Uterus (tissue), 4 donors: Measurements from ENCODE around the gene SCRN2. TPM values are rescaled to one million over a fixed set of nuclear protein-coding genes. Genes with fewer than 3 reads are reported as not detected.

Experiments used
- DNase-seq, 2 donors: peaks; one replicate each; pipeline ENCODE4 v3.0.0-alpha.2; 2019 to 2020
- H3K27ac ChIP-seq, 2 donors: fragments of 200-600 bp; sonication (generic); 1 replicate in 1 of 2; 2 replicates in 1 of 2; pipeline ENCODE4 v1.5.1; 2016 to 2018
- H3K27me3 ChIP-seq, 2 donors: fragments of 200-600 bp; sonication (generic); one replicate each; pipeline ENCODE4 v1.5.1; 2018 to 2019; ENCODE audit warnings: control low read depth in 1 of 2
- H3K36me3 ChIP-seq, 2 donors: fragments of 200-600 bp; sonication (generic); one replicate each; pipeline ENCODE4 v1.5.1; 2019; ENCODE audit warnings: control low read depth in 1 of 2
- H3K4me1 ChIP-seq, 2 donors: fragments of 200-600 bp; sonication (generic); one replicate each; pipeline ENCODE4 v1.5.1; 2018 to 2019; ENCODE audit warnings: control low read depth in 1 of 2
- H3K4me3 ChIP-seq, 2 donors: fragments of 200-600 bp; sonication (generic); 1 replicate in 1 of 2; 2 replicates in 1 of 2; pipeline ENCODE4 v1.5.1; 2018 to 2019; ENCODE audit warnings: mild to moderate bottlenecking in 1 of 2
- H3K9me3 ChIP-seq, 2 donors: fragments of 200-600 bp; sonication (generic); one replicate each; pipeline ENCODE4 v1.5.1; 2019; ENCODE audit warnings: control low read depth in 1 of 2
- POLR2A ChIP-seq, 2 donors: fragments of 450-650 bp; IDR thresholded peaks; one replicate each; pipeline ENCODE4 v1.6.1; 2016; ENCODE audit warnings: antibody characterized with exemption in 2 of 2, mild to moderate bottlenecking in 1 of 2, moderate library complexity in 1 of 2
- intact Hi-C: fragments of 100-400 bp; cut with DNase I; formaldehyde crosslinking; loops from one replicate; pipeline ENCODE4 v1.15.1; 2023; ENCODE audit warnings: low total_unique reads
- total RNA-seq, 4 donors: library from RNA; depleted of rRNA in 3 of 4; stranded (reverse); fragments of >200 nt in 3 of 4; gene quantifications; one replicate each; pipeline versions ENCODE4 v1.1.0 to v1.2.4, GENCODE V29; 2014 to 2023
- TF ChIP-seq, protein P1 (sequence below), 4 experiments: fragments of 200-600 bp in 2 of 4; fragments of 450-650 bp in 2 of 4; sonication (generic) in 2 of 4; IDR thresholded peaks; one replicate each; pipeline ENCODE4 v1.5.1; 2016 to 2019; ENCODE audit warnings: antibody characterized with exemption in 4 of 4, mild to moderate bottlenecking in 2 of 4, moderate library complexity in 1 of 4
- donor health status: DM: yes; HTN: yes; CAD: no.

Gene SCRN2
- total RNA-seq, 4 donors from 2014 or later = 12.4 to 80.7 (median 39.8) TPM

DNA sequence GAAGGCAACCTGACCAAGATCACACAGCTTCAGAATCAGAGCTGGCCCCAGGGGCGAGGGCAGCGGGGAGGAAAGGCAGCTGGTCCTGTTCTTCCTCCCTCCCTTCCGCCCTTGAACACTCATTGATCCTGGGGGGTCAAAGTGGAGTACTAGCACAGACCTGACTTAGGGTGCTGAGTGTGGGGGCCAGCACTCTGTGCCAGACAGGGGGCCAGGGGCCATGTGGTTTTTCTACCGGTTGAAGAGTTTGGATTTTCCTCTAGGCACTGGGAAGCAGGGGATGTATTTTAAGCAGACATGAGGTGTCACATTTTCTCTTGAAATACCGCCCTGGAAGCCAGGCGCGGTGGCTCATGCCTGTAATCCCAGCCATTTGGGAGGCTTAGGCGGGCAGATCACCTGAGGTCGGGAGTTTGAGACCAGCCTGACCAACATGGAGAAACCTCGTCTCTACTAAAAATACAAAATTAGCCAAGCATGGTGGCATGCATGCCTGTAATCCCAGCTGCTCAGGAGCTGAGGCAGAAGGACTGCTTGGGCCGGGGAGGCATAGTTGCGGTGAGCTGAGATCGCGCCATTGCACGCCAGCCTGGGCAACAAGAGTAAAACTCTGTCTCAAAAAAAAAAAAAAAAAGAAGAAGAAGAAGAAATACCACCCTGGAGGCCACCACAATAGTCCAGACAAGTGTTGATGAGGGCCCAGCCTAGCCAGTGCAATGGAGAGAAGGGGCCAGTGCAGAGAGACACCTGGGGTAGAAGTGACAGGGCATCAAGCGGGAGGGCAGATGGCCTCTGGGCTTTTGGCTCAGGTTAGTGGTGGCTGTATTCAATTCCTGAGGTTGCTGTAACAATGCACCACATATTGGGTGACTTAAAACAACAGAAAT is 34.8 kb downstream of the SCRN2 start:
- Histone ChIP-seq H3K9me3 (no peaks in the 10 kb centered on the region), H3K4me1 (no peaks in the 10 kb centered on the region), H3K4me3 (no peak overlapping the region), H3K36me3 (no peaks in the 10 kb centered on the region), H3K27me3 (no peaks in the 10 kb centered on the region), H3K27ac (no peak overlapping the region)
- TF ChIP-seq, protein P1, sequence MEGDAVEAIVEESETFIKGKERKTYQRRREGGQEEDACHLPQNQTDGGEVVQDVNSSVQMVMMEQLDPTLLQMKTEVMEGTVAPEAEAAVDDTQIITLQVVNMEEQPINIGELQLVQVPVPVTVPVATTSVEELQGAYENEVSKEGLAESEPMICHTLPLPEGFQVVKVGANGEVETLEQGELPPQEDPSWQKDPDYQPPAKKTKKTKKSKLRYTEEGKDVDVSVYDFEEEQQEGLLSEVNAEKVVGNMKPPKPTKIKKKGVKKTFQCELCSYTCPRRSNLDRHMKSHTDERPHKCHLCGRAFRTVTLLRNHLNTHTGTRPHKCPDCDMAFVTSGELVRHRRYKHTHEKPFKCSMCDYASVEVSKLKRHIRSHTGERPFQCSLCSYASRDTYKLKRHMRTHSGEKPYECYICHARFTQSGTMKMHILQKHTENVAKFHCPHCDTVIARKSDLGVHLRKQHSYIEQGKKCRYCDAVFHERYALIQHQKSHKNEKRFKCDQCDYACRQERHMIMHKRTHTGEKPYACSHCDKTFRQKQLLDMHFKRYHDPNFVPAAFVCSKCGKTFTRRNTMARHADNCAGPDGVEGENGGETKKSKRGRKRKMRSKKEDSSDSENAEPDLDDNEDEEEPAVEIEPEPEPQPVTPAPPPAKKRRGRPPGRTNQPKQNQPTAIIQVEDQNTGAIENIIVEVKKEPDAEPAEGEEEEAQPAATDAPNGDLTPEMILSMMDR (IDR thresholded peaks at IDR 0.05) = no peak
- TF ChIP-seq POLR2A (IDR thresholded peaks at IDR 0.05) = no peak
- DNase-seq = no peak
- intact Hi-C loops = no loop called here

DNA sequence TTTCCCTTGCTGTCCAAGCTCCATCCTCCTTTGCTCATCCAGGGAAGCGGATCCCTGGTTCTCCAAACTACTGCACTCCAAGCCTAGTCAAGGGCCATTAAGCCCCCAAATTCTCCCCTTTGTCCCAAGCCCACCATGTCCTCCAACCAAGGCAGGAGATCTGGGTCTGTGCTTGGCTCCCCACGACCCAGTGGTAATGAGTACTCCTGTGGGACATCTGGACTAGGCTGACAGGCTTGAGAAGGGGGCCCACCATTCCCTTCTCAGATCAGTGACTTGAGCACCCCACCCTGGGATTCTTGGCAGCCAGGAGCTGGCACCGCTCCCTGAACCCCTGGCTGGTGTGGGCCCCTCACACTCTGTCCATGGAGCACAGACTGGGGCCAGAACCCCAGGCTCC is 36.6 kb downstream of the SCRN2 start:
- DNase-seq = no peak
- no peak for TF ChIP-seq POLR2A (IDR thresholded peaks at IDR 0.05)
- TF ChIP-seq, protein P1 (IDR thresholded peaks at IDR 0.05) = no peak
- Histone ChIP-seq H3K36me3 (no peaks in the 10 kb centered on the region), H3K4me3 (no peak overlapping the region), H3K4me1 (no peaks in the 10 kb centered on the region), H3K9me3 (no peaks in the 10 kb centered on the region), H3K27me3 (no peaks in the 10 kb centered on the region), H3K27ac (no peak overlapping the region)
- intact Hi-C loops = no loop called here

DNA sequence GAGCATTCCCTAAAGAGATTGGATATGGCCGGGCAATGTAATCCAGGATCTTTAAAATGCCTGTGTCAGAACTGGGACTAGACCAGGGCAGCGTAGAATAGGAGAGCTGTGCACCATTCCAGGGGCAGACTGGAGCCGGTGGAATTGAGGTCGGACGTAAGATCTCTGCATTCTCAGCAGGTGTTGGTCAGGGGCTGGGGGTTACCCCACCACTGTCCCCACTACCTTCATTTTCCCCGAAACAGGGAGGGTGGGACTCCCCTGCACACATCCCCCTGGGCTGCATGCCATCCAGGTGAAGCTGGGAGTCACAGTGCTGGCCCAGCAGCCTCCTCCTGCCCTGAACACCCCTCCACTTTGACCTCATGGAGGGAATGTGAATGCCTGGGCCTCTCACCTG is 37.3 kb downstream of the SCRN2 start:
- intact Hi-C loops = no loop called here
- Histone ChIP-seq H3K4me3 (no peak overlapping the region), H3K27me3 (no peaks in the 10 kb centered on the region), H3K27ac (no peak overlapping the region), H3K4me1 (no peaks in the 10 kb centered on the region), H3K9me3 (no peaks in the 10 kb centered on the region), H3K36me3 (no peaks in the 10 kb centered on the region)
- TF ChIP-seq, protein P1 (IDR thresholded peaks at IDR 0.05) = no peak
- no peak for TF ChIP-seq POLR2A (IDR thresholded peaks at IDR 0.05)
- no peak for DNase-seq

DNA sequence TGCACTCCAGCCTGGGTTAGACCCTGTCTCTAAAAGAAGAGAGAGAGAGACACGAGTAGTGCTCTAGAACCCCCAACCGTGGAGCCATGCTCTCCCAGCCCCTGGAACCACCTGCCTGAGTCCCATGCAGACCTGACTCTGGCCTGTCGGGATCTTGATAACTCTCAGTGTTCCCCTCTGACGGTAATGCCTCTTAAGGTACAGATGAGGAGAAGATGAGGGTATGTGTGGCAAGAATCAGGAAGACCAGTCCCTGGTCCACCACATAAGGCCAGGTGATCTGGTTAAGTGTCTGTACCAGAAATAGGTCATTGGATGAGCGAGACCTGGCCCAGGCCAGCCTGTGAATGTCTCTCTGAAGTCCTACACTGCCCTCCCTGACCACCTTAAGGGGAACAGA is 37.9 kb downstream of the SCRN2 start:
- Histone ChIP-seq H3K9me3 (no peaks in the 10 kb centered on the region), H3K27me3 (no peaks in the 10 kb centered on the region), H3K4me3 (no peak overlapping the region), H3K27ac (no peak overlapping the region), H3K36me3 (no peaks in the 10 kb centered on the region), H3K4me1 (no peaks in the 10 kb centered on the region)
- intact Hi-C loops = no loop called here
- DNase-seq = no peak
- TF ChIP-seq POLR2A (IDR thresholded peaks at IDR 0.05) = no peak
- TF ChIP-seq, protein P1 (IDR thresholded peaks at IDR 0.05) = no peak

DNA sequence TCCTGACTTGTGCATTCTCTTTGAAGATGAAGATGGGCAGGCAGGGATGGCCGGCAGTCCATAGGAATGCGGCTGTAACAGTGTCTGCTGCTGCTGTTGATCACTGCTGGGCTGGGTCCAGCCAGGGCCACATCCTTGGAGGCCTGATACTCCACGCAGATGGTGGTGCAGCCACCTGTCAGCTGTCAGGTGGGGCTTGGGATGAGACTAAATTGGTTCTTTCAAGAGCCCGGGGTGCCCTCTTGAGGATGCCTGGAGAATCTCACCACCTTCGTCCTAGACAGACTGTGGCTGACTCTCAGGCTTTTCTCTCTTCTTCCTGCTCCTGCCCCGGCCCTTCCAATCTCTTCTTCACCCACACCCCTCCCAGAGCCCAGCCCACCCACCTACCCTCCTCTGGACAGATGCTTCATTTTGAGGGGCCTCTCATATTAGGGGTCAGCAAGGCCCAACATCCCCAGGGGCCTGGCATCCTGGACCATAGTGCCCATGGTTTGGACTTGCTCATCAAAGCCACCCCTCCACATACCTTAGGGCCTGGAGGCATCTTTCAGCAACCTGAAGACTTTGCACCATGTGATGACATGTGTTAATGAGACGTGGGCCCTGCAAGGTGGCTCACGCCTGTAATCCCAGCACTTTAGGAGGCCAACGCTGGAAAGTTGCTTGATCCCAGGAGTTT is 38.6 kb downstream of the SCRN2 start:
- intact Hi-C loops = no loop called here
- Histone ChIP-seq H3K4me3 (no peak overlapping the region), H3K4me1 (no peaks in the 10 kb centered on the region), H3K27ac (no peak overlapping the region), H3K27me3 (no peaks in the 10 kb centered on the region), H3K36me3 (no peaks in the 10 kb centered on the region), H3K9me3 (no peaks in the 10 kb centered on the region)
- no peak for DNase-seq
- TF ChIP-seq POLR2A (IDR thresholded peaks at IDR 0.05) = no peak
- TF ChIP-seq, protein P1 (IDR thresholded peaks at IDR 0.05) = peak in 3 of 4 experiments; percentile 30 to 40 (median 34)
